GM18951 (cell line): ENCODE measurements around the gene LCN2.

Experiments
- POLR2A ChIP-seq: IDR thresholded peaks from 4 replicates; pipeline ENCODE4 v1.6.1; 2011; ENCODE audit warnings: mild to moderate bottlenecking; ENCODE audit not compliant: insufficient read length, insufficient read depth; ENCODE audit errors: extremely low read depth
- in situ Hi-C: fragments of 300-500 bp; cut with MboI; formaldehyde crosslinking; loops from one replicate; pipeline ENCODE4 v1.12.0; 2022; ENCODE audit warnings: low sequenced_read_pairs, mixed read lengths, inconsistent platforms; ENCODE audit not compliant: unreplicated experiment

The LCN2 gene

DNA sequence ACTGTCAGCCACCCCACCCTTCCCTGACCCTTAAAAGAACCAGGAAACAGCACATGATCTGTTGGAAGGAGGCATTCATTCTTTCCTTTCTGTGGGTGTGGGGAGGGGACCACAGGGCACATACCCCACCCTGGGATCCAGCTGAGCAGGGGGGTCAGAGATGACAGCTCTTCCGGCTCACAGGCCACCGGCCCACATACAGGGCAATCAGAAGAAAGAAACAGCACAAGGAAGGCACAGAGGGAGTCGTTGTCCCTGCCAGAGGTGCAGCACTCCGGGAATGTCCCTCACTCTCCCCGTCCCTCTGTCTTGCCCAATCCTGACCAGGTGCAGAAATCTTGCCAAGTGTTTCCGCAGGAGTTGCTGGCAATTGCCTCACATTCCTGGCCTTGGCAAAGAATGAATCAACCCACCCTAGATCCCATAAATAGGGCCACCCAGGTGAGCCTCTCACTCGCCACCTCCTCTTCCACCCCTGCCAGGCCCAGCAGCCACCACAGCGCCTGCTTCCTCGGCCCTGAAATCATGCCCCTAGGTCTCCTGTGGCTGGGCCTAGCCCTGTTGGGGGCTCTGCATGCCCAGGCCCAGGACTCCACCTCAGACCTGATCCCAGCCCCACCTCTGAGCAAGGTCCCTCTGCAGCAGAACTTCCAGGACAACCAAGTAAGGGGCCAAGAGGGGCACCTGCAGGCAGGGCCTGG lies at the start of gene LCN2:
Gene LCN2 (plus strand): TSS at position 453 of the 701 bp plus-strand sequence. CDS start 73 bp downstream, at position 526.
- TF ChIP-seq POLR2A, result no peak
- in situ Hi-C loops, result no loop called here

DNA sequence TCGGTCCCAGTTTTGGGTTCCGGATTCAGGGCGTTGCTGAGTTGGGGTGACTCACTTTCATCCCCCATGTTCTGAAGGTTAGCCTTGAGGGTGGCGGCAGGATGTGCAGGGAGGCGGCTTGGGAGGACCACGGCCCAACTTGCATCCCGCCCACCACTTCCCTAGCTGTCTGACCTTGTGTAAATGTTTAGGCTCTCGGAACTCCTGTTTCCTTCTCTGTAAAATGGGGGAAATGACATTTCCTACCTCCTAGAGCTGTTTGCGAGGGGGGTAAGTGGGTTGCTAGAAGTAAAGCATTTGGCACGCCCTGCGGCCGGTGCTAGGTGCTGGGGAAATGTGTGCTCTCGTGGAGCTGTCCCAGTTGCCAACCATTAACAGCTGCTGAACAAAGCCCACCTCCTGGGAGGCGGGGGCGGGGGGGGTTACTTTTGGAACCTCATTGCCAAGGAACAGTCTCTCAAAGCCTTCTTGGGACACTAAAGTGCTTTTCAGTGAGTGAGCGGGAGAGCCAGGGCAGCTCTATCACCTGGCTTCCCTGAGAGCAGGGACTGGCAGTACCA lies 49.2 kb upstream of the LCN2 start:
- TF ChIP-seq POLR2A, result no peak
- in situ Hi-C loops, result no loop called here

DNA sequence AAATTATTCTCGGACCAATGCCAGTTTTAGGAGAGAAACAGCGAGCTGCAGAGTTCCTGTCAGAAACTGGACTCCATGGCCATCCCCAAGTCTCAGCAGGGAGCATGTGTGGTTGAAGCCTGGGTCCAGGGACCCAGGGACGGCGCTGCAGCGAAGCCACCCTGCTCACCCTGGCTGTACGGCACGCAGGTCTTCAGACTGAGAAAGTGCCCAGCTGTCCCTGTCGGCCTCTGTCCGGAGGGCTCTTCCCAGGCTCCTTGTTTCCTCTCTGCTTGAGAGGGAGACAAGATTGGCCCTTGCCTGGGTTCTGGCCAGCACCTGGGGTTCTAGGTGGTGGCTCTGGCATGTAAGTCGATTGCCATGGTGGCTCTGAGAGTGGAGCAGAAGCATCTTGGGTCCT lies 48.7 kb upstream of the LCN2 start:
- in situ Hi-C loops, result no loop called here
- TF ChIP-seq POLR2A, result no peak

DNA sequence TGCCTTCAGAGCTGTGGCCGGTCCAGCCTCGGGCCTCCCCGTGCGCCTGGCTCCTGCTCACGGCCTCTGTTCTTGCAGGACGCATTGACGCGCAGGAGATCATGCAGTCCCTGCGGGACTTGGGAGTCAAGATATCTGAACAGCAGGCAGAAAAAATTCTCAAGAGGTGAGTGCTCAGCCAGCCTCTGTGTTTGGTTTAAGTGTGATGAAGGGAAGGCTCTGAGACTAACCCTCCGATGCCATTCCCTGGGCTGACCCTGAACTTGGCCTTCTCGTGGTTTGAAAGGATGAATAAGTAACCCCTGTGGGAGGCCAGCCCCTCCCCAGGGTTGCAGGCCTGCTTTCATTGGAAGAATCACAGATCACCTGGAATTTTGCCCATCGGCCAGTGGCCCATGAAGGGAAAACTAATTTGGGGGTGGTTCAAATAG lies 48.0 kb upstream of the LCN2 start:
- in situ Hi-C loops, result no loop called here
- TF ChIP-seq POLR2A, result no peak

DNA sequence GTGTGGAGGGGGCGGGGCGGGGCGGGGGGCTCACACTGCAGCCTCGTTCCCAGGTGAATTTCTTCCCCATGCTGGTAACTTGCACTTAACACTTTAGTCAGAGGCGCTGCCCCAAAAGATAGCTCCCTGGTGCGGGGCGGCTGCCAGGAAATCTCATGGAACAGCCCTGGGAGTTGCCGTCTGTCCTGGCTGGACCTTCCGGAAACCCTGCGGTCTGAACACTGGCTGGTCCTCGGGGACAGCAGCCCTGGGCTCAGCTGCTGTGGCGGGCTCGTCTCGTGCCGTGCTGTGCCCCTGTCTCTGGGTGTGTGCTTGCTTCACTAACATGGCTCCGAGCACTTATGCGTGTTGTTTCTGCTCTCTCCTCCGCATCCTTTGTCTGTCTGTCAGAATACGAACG lies 47.6 kb upstream of the LCN2 start:
- TF ChIP-seq POLR2A, result no peak
- in situ Hi-C loops, result no loop called here

DNA sequence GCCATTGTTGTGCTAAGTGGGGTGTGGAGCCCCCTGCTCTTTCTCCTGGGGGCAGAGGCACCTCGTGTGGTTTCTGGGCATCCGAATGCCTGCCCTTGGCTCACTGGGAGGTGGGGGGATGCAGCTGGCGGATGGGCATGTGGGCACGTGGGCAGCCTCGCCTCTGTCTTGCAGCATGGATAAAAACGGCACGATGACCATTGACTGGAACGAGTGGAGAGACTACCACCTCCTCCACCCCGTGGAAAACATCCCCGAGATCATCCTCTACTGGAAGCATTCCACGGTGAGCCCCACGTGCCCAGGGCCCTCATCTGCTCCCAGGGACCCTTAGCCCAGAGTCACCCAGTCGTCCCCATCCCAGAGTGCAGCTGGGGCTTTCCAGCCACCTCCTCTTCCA lies 47.1 kb upstream of the LCN2 start:
- TF ChIP-seq POLR2A, result no peak
- in situ Hi-C loops, result no loop called here

DNA sequence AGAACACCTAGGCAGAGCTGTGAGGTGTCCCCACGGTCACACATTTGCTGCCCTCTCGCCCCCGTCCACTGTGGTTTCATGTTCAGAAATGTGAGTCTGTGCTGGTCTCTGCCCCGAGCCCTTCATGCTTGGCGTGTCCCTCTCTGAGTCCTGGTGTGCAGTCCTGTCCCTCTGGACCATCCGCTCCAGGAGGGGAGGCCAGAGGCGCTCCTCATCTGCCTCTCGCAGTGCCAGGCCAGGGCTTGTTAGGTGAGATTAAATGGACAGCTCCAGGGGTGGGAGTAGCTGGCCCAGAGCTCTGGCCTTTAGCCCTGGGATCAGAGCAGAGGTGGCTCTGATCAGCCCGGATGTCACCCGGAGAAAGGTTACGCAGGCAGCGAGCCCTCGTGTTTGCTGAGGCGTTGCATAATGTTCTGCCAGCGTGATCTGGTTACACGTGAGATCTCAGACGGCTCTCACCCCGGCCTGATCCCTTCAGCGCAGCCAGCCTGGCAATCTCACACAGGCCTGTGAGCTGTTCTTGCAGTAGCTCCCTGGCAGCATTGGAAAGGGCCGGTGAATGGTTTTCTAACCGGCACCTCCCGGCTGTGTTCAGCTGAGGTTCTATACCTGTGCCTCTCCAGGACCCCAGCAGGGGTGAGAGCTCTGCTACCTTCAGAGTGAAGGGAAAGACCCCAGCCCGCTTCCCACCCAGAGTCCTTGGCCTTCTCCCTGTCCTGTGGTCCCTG lies 46.2 kb upstream of the LCN2 start:
- no peak for TF ChIP-seq POLR2A
- in situ Hi-C loops, result no loop called here

DNA sequence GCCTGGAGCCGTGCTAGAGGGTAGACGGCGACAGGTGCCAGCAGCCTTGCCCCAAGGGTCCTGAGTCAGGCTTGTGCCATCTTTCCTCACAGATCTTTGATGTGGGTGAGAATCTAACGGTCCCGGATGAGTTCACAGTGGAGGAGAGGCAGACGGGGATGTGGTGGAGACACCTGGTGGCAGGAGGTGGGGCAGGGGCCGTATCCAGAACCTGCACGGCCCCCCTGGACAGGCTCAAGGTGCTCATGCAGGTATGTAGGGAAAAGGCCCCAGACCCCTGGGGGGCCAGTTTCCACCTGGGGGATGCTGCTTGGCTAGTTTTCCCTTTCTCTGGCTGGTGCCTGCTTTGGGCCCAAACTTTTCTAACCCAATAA lies 45.7 kb upstream of the LCN2 start:
- no peak for TF ChIP-seq POLR2A
- in situ Hi-C loops, result no loop called here

DNA sequence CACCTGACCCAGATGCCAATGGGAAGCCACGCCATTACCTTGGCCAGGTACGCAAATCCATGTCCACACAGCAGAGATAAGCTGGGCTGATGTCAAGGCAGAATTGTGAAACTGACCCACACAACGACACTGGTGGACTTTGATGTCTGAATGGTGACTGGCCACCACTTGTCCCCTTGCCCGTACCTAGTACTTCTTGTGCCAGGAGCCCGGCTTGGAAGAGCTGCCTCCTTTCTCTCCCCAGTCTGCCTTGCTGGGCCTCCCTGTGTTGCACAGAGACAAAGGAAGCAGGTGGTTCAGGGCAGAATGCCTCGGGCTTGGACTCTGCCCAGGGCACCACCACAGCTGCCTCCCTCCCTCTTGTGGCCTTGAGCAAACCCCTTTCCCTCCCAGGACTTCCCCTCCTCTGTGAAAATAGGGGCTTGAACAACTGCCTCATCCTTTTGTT lies 45.1 kb upstream of the LCN2 start:
- in situ Hi-C loops, result no loop called here
- TF ChIP-seq POLR2A, result no peak

DNA sequence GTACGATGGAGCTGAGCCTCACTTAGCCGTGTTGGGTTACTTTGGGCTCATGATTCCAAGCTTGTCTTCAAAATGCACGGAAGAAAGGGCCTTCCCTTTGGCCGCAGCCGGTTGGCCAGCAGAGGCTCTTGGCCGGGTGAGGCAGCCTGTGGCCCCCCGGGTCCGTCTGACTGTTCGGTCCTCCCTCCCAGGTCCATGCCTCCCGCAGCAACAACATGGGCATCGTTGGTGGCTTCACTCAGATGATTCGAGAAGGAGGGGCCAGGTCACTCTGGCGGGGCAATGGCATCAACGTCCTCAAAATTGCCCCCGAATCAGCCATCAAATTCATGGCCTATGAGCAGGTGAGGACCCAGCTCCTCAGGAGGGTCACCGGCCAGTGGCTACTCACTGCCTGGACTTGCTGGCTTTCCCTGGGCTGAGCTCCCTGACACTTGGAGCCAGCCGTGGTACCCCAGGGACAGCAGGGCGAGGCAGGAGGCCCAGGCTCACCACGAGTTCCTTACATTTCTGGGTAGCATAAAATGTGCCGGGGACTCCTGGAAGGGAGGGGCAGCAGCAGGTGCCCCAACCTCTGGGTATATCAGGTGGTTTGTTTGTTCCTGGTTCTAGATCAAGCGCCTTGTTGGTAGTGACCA lies 43.6 kb upstream of the LCN2 start:
- in situ Hi-C loops, result no loop called here
- TF ChIP-seq POLR2A, result no peak

DNA sequence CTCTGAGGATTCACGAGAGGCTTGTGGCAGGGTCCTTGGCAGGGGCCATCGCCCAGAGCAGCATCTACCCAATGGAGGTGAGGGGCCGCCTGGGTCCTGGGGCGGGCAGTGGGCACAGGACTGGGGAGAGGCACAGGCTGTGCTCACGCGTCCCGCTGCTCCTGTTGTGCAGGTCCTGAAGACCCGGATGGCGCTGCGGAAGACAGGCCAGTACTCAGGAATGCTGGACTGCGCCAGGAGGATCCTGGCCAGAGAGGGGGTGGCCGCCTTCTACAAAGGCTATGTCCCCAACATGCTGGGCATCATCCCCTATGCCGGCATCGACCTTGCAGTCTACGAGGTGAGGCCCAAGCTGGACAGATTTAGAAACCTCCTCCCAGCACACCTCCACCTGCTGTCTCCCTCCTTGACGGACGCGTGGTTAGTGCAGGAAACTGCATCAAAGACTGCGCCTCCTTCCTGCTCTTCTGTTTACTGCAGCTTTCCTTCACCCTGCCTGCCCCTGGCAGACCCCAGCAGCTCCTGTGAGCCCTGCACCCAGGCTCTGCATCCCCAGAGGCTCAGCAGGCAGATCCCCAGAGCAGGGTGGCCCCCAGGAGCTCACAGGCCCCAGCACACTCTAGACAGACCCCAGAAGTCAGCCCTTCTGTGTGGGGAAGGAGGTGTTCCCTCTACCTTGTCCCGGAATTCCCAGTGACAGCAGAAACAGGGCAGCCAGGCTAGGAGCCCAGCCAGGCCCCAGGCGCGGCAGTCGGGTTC lies 42.9 kb upstream of the LCN2 start:
- in situ Hi-C loops, result no loop called here
- no peak for TF ChIP-seq POLR2A

DNA sequence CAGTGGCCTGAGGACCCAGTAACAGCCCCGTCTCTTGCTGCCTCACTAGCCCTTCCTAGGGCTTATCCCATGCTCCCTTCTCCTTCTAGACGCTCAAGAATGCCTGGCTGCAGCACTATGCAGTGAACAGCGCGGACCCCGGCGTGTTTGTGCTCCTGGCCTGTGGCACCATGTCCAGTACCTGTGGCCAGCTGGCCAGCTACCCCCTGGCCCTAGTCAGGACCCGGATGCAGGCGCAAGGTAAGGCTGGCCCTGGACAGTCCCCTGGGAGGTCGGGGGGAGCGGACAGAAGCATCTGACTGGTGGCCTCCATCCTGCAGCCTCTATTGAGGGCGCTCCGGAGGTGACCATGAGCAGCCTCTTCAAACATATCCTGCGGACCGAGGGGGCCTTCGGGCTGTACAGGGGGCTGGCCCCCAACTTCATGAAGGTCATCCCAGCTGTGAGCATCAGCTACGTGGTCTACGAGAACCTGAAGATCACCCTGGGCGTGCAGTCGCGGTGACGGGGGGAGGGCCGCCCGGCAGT lies 42.2 kb upstream of the LCN2 start:
- in situ Hi-C loops, result no loop called here
- no peak for TF ChIP-seq POLR2A
